ENCODE results near the gene KHDRBS1.

DNA sequence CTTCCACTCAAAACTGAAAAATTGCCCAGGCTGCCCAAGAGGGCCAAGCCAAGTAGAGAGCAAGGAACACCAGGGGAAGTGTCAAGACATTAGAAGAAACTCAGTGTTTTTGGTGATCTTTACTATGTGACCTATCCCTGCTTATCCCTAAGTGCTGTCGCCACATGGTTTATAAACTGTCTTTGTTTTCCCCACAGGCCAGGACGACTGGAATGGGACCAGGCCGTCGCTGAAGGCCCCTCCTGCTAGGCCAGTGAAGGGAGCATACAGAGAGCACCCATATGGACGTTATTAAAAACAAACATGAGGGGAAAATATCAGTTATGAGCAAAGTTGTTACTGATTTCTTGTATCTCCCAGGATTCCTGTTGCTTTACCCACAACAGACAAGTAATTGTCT, 28.7 kb downstream of the KHDRBS1 start:
- no peak for TF ChIP-seq POLR2A (IDR thresholded peaks at IDR 0.05; ENCODE audit: low read depth, low read length)
- no peak for TF ChIP-seq TAF1 (IDR thresholded peaks at IDR 0.05; ENCODE audit: borderline replicate concordance, low read depth, low read length)
- TF ChIP-seq POLR2AphosphoS5 (IDR thresholded peaks at IDR 0.05; ENCODE audit: low read depth, low read length), result no peak
